SK-N-MC (cell line): ENCODE data around the gene KRT82.

Source experiments
- EZH2 ChIP-seq: fragments of 200-600 bp; sonication (generic); IDR thresholded peaks from one replicate; pipeline ENCODE4 v1.6.1; 2017; ENCODE audit warnings: antibody characterized with exemption
- POLR2AphosphoS5 ChIP-seq: IDR thresholded peaks from 2 replicates; pipeline ENCODE4 v1.6.1; 2012; ENCODE audit warnings: mild to moderate bottlenecking, low read depth, low read length, borderline replicate concordance

- no peak for TF ChIP-seq POLR2AphosphoS5
- TF ChIP-seq EZH2: no peak
Observed at GRCh38 chr12:52389313-52390207, 16.6 kb downstream of the KRT82 start.
